Posterior cingulate gyrus (tissue), 11 donors: ENCODE measurements around the gene RRH.
A peak's percentile ranks its signal among the peaks of the same experiment; 100 is the strongest.

Experiments used
- DNase-seq, 10 donors: peaks; one replicate each; pipeline versions ENCODE4 v3.0.0 to v3.0.0-alpha.2; 2020 to 2021; ENCODE audit warnings: mixed read lengths in 3 of 10
- intact Hi-C: fragments of 100-400 bp; cut with DNase I; formaldehyde crosslinking; loops from one replicate; pipeline ENCODE4 v1.15.1; 2023

The RRH gene

DNA sequence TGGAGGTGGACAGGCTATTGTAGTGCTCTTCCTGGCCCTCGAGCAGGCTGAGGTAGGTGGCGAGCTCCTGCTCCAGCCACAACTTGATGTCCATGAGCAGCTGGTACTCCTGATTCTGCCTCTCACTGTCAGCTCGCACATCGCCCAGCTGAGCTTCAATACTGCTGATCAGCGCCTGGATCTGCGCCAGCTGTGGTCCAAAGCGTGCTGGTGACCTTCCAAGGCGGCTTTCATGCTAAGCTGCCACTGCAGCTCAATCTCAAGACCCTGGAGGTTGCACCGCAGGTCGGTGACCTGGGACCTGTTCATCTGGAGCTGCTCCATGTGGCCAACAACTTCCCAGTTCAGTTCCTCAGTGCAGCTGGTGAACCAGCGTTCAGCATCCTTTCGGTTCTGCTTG, 51.3 kb downstream of the RRH start:
- DNase-seq = peak in 2 of 10 donors; percentile 8 to 82
- intact Hi-C loops = no loop called here

DNA sequence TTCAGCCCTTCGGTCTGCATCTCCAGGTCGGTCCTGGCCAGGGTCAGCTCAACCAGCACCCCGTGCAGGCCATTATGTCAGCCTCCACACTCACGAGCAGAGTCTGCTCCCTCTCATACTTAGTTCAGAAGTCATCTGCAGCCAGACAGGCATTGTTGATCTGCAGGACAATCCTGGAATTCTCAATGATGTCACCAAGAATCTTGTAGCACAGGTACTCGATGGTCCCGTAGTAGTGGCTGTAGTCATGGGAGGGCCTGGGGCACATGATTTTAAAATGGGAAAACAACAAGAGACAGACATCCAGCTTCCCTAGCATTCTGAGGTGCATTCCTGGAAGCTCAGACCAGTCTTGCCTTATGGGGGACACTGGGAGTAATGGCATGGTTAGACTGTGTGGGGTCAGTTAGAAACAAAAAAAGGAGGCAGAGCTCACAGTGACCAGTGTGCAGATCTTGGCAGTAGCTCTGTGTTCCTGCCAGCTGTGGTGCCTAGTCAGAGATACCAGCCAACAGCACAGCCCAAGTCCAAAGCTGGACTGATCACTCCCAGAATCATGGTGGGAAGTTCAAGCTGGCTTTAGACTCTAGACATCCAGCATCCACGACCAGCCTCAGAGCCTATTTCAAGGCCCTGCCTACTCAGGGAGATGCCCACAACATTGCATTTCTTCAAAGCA, 52.0 kb downstream of the RRH start:
- peak in 1 of 10 donors; percentile 19 for DNase-seq
- intact Hi-C loops = no loop called here

DNA sequence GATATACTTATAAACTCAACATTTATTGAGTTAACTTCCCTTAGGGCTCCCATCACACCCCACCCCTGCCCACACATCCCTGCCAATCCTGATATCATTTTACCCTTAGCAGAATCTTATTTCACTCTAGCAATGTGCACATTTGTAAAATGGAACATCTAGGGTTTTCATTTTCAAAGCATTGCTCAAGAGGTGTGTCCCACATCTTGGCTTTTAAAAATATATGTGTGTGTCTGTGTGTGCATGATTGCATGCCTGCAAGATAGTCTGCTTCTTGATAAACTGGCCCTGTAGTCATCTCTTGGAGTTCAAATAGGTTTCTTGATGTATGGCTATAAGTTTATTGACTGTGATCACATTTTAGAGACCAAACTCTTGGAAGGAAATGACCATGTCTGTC, 58.5 kb downstream of the RRH start:
- no peak for DNase-seq
- intact Hi-C loops = no loop called here

DNA sequence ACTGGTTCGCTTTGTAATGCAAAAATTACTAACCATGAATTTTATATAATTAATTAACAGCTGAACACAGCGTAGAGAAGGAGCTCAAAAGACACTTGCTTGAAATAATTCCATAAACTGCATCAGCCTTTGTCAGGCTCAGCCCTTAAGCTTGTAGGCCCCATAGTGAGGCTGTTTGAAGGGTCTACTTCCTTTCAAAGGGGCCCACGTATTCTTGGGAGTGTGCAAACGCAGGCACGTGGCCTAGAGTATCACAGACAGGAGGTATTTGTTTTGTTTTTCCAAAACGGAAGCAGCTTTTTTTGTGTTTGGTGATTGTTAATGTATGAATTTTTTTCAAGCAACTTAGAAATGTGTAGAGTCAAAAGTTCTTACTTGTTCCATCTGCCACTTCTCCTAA, 59.3 kb downstream of the RRH start:
- no peak for DNase-seq
- intact Hi-C loops = no loop called here

DNA sequence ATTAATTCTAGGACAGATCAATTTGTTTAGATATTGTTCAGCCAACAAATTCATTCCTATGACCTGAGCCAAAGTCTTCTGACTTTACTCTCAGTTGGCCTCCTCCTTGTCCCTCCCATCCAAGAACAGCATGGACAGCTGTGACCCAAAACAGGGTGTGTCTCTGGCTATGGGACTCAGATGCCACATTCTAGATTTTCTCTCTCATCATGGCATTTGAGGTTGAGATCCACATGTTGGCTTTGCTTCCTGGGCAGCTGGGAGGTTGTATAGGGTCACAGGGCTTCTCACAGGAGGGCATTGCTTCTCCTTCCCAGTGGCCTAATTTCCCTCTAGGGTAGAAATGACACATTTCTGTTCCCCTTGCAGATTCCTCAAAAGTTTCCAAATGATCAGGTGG, 62.3 kb downstream of the RRH start:
- intact Hi-C loops = no loop called here
- no peak for DNase-seq
